Measurements from ENCODE around the gene ANAPC4. TPM values are rescaled to one million over a fixed set of nuclear protein-coding genes. Genes with fewer than 3 reads are reported as not detected.

The ANAPC4 gene
- total RNA-seq, 1 donor from 2014 or later: 36.8 TPM

- Mint-ChIP-seq H3K9me3 (no peaks in the 10 kb centered on the region), H3K4me1 (no peaks in the 10 kb centered on the region), H3K27me3 (peaks cover 3% of the 10 kb centered on the region), H3K4me3 (no peak overlapping the region), H3K27ac (no peak overlapping the region), H3K36me3 (ENCODE audit: low read depth) (no peaks in the 10 kb centered on the region)
- CTCF ChIA-PET: no interaction called here
- DNase-seq (no peak), ATAC-seq (ENCODE audit: low read depth) (no peak)
- no peak for TF ChIP-seq CTCF (IDR thresholded peaks at IDR 0.05)
- POLR2A ChIA-PET: no interaction called here
- intact Hi-C loops (cut with micrococcal nuclease): no loop called here
These were observed 75.0 kb downstream of the ANAPC4 start for GRCh38 chr4:25452081-25452480.

GRCh38 chr4:25454476-25454875 lies 77.4 kb downstream of the ANAPC4 start:
- no peaks in the 10 kb centered on the region for H3K9me3 Mint-ChIP-seq

GRCh38 chr4:25457053-25457715 lies 80.1 kb downstream of the ANAPC4 start:
- no peak overlapping the region for H3K4me3 Mint-ChIP-seq
- ChIA-PET CTCF (no interaction called here), POLR2A (no interaction called here)
- TF ChIP-seq CTCF (IDR thresholded peaks at IDR 0.05): no peak
- H3K27me3 Mint-ChIP-seq: no peaks in the 10 kb centered on the region
- DNase-seq (no peak), ATAC-seq (ENCODE audit: low read depth) (no peak)
- no peak overlapping the region for H3K27ac Mint-ChIP-seq
- no peaks in the 10 kb centered on the region for H3K36me3 Mint-ChIP-seq (ENCODE audit: low read depth)
- intact Hi-C loops (cut with micrococcal nuclease): no loop called here
- no peaks in the 10 kb centered on the region for H3K9me3 Mint-ChIP-seq
- no peaks in the 10 kb centered on the region for H3K4me1 Mint-ChIP-seq

More at GRCh38 chr4:25454476-25454875, 77.4 kb downstream of the ANAPC4 start:
- ATAC-seq (ENCODE audit: low read depth) (no peak), DNase-seq (no peak)
- Mint-ChIP-seq H3K27ac (no peak overlapping the region), H3K36me3 (ENCODE audit: low read depth) (no peaks in the 10 kb centered on the region), H3K4me1 (no peaks in the 10 kb centered on the region), H3K27me3 (peaks cover 3% of the 10 kb centered on the region), H3K4me3 (no peak overlapping the region)
- POLR2A ChIA-PET: no interaction called here
- TF ChIP-seq CTCF (IDR thresholded peaks at IDR 0.05): no peak
- intact Hi-C loops (cut with micrococcal nuclease): no loop called here
- CTCF ChIA-PET: no interaction called here

GRCh38 chr4:25466966-25467697 lies 90.1 kb downstream of the ANAPC4 start:
- Mint-ChIP-seq H3K9me3 (peaks cover 6% of the 10 kb centered on the region), H3K4me1 (no peaks in the 10 kb centered on the region), H3K36me3 (ENCODE audit: low read depth) (no peaks in the 10 kb centered on the region), H3K27me3 (no peaks in the 10 kb centered on the region), H3K4me3 (no peak overlapping the region), H3K27ac (no peak overlapping the region)
- no peak for DNase-seq
- no peak for ATAC-seq (ENCODE audit: low read depth)
- no peak for TF ChIP-seq CTCF (IDR thresholded peaks at IDR 0.05)
- POLR2A ChIA-PET: no interaction called here
- CTCF ChIA-PET: no interaction called here
- intact Hi-C loops (cut with micrococcal nuclease): no loop called here

GRCh38 chr4:25467843-25468242 lies 90.8 kb downstream of the ANAPC4 start:
- intact Hi-C loops (cut with micrococcal nuclease): no loop called here

More at GRCh38 chr4:25467843-25468242, 90.8 kb downstream of the ANAPC4 start:
- Mint-ChIP-seq H3K4me3 (no peak overlapping the region), H3K36me3 (ENCODE audit: low read depth) (no peaks in the 10 kb centered on the region), H3K27ac (no peak overlapping the region), H3K4me1 (no peaks in the 10 kb centered on the region), H3K9me3 (peaks cover 6% of the 10 kb centered on the region), H3K27me3 (no peaks in the 10 kb centered on the region)
- TF ChIP-seq CTCF (IDR thresholded peaks at IDR 0.05): no peak
- CTCF ChIA-PET: no interaction called here
- DNase-seq: no peak
- ATAC-seq (ENCODE audit: low read depth): no peak
- POLR2A ChIA-PET: no interaction called here

Other genes with a start within 250 kb of the ANAPC4 start
- gene SEPSECS, start 216.8 kb upstream of the ANAPC4 start, total RNA-seq: 9.9 and 12.4 TPM in 2 replicates
- gene PI4K2B, start 143.2 kb upstream of the ANAPC4 start, total RNA-seq: 14.8 and 14.9 TPM in 2 replicates
- gene ZCCHC4, start 64.5 kb upstream of the ANAPC4 start, total RNA-seq: 14.7 and 19.1 TPM in 2 replicates